DOHH2 (cell line): ENCODE data around the gene SLC30A9.

Source experiments
- H3F3A ChIP-seq: fragments of 200-600 bp; sonication (generic), shearing (Covaris generic); 2 replicates; pipeline ENCODE4 v1.6.0; 2016; ENCODE audit warnings: antibody characterized with exemption, mild to moderate bottlenecking; ENCODE audit not compliant: control insufficient read depth, insufficient read depth
- H3K27ac ChIP-seq: fragments of 200-600 bp; sonication (generic); 2 replicates; pipeline ENCODE4 v1.5.1; 2014; ENCODE audit warnings: low read depth, mild to moderate bottlenecking, low read length, moderate library complexity
- H3K27me3 ChIP-seq: fragments of 200-600 bp; sonication (generic); 2 replicates; pipeline ENCODE4 v1.6.1; 2014; ENCODE audit warnings: mild to moderate bottlenecking, low read length, mixed read lengths; ENCODE audit not compliant: control insufficient read depth
- H3K36me3 ChIP-seq: fragments of 200-600 bp; sonication (generic); 2 replicates; pipeline ENCODE4 v1.6.1; 2014; ENCODE audit warnings: mild to moderate bottlenecking, low read length, moderate library complexity, mixed read lengths; ENCODE audit not compliant: control insufficient read depth
- H3K4me1 ChIP-seq: fragments of 200-600 bp; sonication (generic); 2 replicates; pipeline ENCODE4 v1.6.1; 2014; ENCODE audit warnings: mild to moderate bottlenecking, low read length, mixed read lengths; ENCODE audit not compliant: control insufficient read depth
- H3K4me2 ChIP-seq: fragments of 200-600 bp; sonication (generic); 2 replicates; pipeline ENCODE4 v1.6.0; 2014; ENCODE audit warnings: mild to moderate bottlenecking, low read length, moderate library complexity
- H3K4me3 ChIP-seq: fragments of 200-600 bp; sonication (generic); 2 replicates; pipeline ENCODE4 v1.5.1; 2014; ENCODE audit warnings: mild to moderate bottlenecking, low read length, mixed read lengths
- H3K79me2 ChIP-seq: fragments of 200-600 bp; sonication (generic); 2 replicates; pipeline ENCODE4 v1.6.1; 2014; ENCODE audit warnings: mild to moderate bottlenecking, low read length, mixed read lengths; ENCODE audit not compliant: control insufficient read depth
- H3K9me2 ChIP-seq: fragments of 200-600 bp; sonication (generic); replicated peaks from 2 replicates; pipeline ENCODE4 v1.6.1; 2014; ENCODE audit warnings: mild to moderate bottlenecking, low read length, mixed read lengths; ENCODE audit not compliant: control insufficient read depth
- H3K9me3 ChIP-seq: fragments of 200-600 bp; sonication (generic); 2 replicates; pipeline ENCODE4 v1.6.1; 2014; ENCODE audit warnings: antibody characterized with exemption, low read length, mixed read lengths; ENCODE audit not compliant: control insufficient read depth, insufficient read depth
- H4K20me1 ChIP-seq: fragments of 200-600 bp; sonication (generic); 2 replicates; pipeline ENCODE4 v1.6.0; 2014; ENCODE audit warnings: low read depth, mild to moderate bottlenecking, antibody characterized with exemption, low read length, moderate library complexity; ENCODE audit not compliant: control insufficient read depth, insufficient read depth
- CTCF ChIP-seq: fragments of 200-600 bp; sonication (generic); IDR thresholded peaks from one replicate; pipeline ENCODE4 v1.5.1; 2014; ENCODE audit warnings: antibody characterized with exemption, mild to moderate bottlenecking, low read depth, low read length; ENCODE audit not compliant: poor library complexity, severe bottlenecking
- EZH2phosphoT487 ChIP-seq: fragments of 200-600 bp; sonication (generic); IDR thresholded peaks from 2 replicates; pipeline ENCODE4 v1.6.1; 2017; ENCODE audit warnings: borderline replicate concordance, mild to moderate bottlenecking, antibody characterized with exemption, low read length, moderate library complexity, mixed read lengths

SLC30A9 gene

DNA sequence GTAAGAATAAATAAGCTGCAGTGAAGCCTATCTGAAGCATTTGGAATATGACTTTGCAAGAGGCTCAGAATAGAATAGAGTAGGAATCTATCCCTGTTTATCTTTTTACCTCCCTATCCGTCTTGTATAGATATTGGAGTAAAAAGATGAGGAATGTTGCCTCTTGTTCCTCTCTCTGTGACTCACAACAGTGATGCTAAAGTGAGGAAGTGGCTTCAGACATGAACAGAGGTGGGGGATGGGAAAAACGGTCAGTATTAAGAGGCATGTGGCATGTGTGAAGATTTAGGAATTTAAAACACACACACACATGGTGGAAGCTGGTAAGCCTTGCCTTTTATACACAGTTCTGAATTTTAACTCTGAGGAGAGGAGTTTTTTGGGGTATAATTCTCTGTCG is 12.6 kb upstream of the SLC30A9 start:
- H4K20me1 ChIP-seq: no peaks in the 10 kb centered on the region
- TF ChIP-seq EZH2phosphoT487: no peak
- no peak for TF ChIP-seq CTCF
- no peak overlapping the region for H3K27ac ChIP-seq

GRCh38 chr4:41981456-41981855 is 8.9 kb upstream of the SLC30A9 start, which contains the start of gene DCAF4L1:
DCAF4L1 (plus strand) TSS chr4:41981756; CDS start chr4:41981793, 37 bp downstream.
- no peaks in the 10 kb centered on the region for H3F3A ChIP-seq
- no peaks in the 10 kb centered on the region for H3K9me3 ChIP-seq
- no peak for TF ChIP-seq EZH2phosphoT487
- TF ChIP-seq CTCF: no peak
- H3K36me3 ChIP-seq: no peaks in the 10 kb centered on the region
- no peaks in the 10 kb centered on the region for H3K4me1 ChIP-seq
- no peaks in the 10 kb centered on the region for H3K27me3 ChIP-seq
- H3K27ac ChIP-seq: no peak within 1 kb of the TSS
- no peak within 1 kb of the TSS for H3K4me3 ChIP-seq
- H3K79me2 ChIP-seq: no peaks in the 10 kb centered on the region
- H4K20me1 ChIP-seq: no peaks in the 10 kb centered on the region
- no peaks in the 10 kb centered on the region for H3K9me2 ChIP-seq
- no peak within 1 kb of the TSS for H3K4me2 ChIP-seq

More for the DNA sequence above, 12.6 kb upstream of the SLC30A9 start:
- Histone ChIP-seq H3K27me3 (no peaks in the 10 kb centered on the region), H3K4me1 (no peaks in the 10 kb centered on the region), H3K79me2 (no peaks in the 10 kb centered on the region), H3K4me2 (no peak overlapping the region), H3F3A (no peaks in the 10 kb centered on the region), H3K9me2 (no peaks in the 10 kb centered on the region), H3K9me3 (no peaks in the 10 kb centered on the region), H3K36me3 (no peaks in the 10 kb centered on the region), H3K4me3 (no peak overlapping the region)

GRCh38 chr4:41982716-41983115 is 7.6 kb upstream of the SLC30A9 start:
- Histone ChIP-seq H3K9me3 (no peaks in the 10 kb centered on the region), H4K20me1 (no peaks in the 10 kb centered on the region), H3K4me2 (no peak overlapping the region), H3K27me3 (no peaks in the 10 kb centered on the region), H3K4me3 (no peak overlapping the region), H3K4me1 (no peaks in the 10 kb centered on the region), H3K27ac (no peak overlapping the region), H3K36me3 (no peaks in the 10 kb centered on the region), H3K9me2 (no peaks in the 10 kb centered on the region), H3K79me2 (no peaks in the 10 kb centered on the region), H3F3A (no peaks in the 10 kb centered on the region)
- TF ChIP-seq EZH2phosphoT487 (no peak), CTCF (no peak)
